Measurements from ENCODE around the gene SALL1.

DNA sequence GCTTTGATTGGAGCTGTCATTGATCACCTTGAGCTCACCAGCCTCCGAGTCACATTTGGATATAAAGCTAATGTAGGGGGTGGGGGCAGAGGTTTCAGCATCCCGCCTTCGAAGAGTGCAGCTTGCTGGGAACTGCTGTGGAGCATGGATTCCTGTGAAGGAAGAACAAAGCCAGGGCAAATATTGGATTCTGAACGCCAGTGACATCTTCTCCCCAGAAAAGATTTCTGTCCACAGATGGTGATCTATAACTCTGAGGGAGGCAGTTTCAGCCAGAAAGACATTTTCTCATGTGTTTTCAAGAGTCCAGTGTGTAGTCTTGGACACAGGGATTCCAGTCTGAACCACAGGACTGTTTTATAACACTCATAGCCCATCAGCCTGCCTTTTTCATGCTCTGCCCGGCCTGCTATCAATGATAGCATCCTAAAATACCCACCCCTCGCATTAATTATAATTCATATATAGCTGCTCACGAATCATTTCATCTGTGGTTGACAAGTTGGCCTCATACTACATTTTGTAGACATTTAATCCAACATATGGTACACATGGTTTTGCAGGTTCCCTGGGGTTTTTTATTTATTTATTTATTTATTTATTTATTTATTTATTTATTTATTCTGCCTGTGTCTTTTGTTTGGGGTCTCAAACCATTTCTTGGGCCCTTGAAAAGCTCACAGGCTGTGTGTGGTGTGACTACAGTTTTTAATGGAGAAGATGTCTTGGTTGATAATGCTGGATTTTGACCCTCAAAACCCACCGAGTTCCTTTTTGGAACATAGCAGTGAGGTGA, 47.1 kb upstream of the SALL1 start:
- TF ChIP-seq, protein P1, sequence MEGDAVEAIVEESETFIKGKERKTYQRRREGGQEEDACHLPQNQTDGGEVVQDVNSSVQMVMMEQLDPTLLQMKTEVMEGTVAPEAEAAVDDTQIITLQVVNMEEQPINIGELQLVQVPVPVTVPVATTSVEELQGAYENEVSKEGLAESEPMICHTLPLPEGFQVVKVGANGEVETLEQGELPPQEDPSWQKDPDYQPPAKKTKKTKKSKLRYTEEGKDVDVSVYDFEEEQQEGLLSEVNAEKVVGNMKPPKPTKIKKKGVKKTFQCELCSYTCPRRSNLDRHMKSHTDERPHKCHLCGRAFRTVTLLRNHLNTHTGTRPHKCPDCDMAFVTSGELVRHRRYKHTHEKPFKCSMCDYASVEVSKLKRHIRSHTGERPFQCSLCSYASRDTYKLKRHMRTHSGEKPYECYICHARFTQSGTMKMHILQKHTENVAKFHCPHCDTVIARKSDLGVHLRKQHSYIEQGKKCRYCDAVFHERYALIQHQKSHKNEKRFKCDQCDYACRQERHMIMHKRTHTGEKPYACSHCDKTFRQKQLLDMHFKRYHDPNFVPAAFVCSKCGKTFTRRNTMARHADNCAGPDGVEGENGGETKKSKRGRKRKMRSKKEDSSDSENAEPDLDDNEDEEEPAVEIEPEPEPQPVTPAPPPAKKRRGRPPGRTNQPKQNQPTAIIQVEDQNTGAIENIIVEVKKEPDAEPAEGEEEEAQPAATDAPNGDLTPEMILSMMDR (conservative IDR thresholded peaks at IDR 0.05; ENCODE audit: low read length), result no peak
- no peak for TF ChIP-seq EZH2phosphoT487 (IDR thresholded peaks at IDR 0.05; ENCODE audit: borderline replicate concordance)

Data from Loucy (cell line).